ENCODE data around the gene HIF3A. TPM values are rescaled to one million over a fixed set of nuclear protein-coding genes. Genes with fewer than 3 reads are reported as not detected.

The HIF3A gene
- total RNA-seq, 2 experiments from 2014 or later = not detected

DNA sequence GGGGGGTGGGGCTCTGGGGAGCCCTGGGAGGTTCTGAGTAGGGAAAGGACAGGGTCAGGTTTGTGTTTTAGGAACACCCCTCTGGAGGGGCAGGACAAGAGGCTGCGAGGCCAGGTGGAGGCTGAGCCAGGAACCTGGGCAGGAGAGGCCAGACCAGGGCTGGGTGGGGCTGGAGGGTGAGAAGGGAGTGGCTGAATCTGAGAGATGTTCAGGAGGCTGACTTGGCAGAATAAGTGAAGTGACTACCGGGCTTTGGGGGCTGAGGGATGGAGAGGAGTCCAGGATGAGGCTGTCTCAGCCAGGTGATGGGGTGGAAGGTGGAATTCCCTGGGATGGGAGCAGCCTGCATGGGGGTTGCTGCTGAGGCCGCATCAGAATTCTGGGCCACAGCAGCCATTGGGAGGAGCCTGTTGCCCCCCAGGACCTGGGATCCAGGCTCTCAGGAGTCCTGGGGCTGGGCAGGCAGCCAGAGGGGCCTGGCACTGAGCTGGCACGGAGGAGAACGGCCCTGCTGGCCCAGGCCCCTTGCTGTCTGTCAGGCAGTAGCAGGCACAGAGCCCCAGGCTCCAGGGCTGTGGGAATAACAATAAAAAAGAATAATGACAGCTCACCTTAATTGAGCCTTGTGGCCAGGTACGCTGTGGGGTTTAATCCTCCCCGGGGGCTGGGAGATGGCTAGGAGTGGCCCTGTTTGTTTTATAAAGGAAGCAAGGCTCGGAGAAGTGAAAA, 53.4 kb downstream of the HIF3A start:
- Histone ChIP-seq H3K9me3 (ENCODE audit: control insufficient read depth in 1 of 2, insufficient read depth in 1 of 2, low read length in 2 of 2) (no peaks in the 10 kb centered on the region), H3K4me3 (ENCODE audit: low read length) (peak overlapping the region; percentile 34), H3K4me1 (ENCODE audit: insufficient read depth, low read length) (peaks cover 71% of the 10 kb centered on the region), H3K36me3 (ENCODE audit: insufficient read depth, low read length) (peaks cover 22% of the 10 kb centered on the region), H3K27me3 (ENCODE audit: control insufficient read depth in 1 of 2, insufficient read depth in 2 of 2, low read length in 2 of 2) (no peaks in the 10 kb centered on the region), H3K27ac (ENCODE audit: low read depth in 1 of 2, low read length in 2 of 2) (peak overlapping the region; percentile 62 to 80)
- Mint-ChIP-seq H3K36me3 (ENCODE audit: low read depth) (peaks cover 35% of the 10 kb centered on the region), H3K4me3 (peak overlapping the region; percentile 72), H3K27me3 (no peaks in the 10 kb centered on the region), H3K4me1 (ENCODE audit: low read depth) (peaks cover 61% of the 10 kb centered on the region), H3K9me3 (no peaks in the 10 kb centered on the region), H3K27ac (peak overlapping the region; percentile 91)
- ChIA-PET POLR2A (interaction anchor here (1.6 kb wide), 1 partner anchor 12 kb away, joined by 3 read pairs; no protein-coding TSS in a partner anchor), CTCF (no interaction called here)
- DNase-seq (peak in 2 of 14 experiments; percentile 12 to 14), ATAC-seq (ENCODE audit: poor library complexity) (no peak)
- TF ChIP-seq, protein P1, sequence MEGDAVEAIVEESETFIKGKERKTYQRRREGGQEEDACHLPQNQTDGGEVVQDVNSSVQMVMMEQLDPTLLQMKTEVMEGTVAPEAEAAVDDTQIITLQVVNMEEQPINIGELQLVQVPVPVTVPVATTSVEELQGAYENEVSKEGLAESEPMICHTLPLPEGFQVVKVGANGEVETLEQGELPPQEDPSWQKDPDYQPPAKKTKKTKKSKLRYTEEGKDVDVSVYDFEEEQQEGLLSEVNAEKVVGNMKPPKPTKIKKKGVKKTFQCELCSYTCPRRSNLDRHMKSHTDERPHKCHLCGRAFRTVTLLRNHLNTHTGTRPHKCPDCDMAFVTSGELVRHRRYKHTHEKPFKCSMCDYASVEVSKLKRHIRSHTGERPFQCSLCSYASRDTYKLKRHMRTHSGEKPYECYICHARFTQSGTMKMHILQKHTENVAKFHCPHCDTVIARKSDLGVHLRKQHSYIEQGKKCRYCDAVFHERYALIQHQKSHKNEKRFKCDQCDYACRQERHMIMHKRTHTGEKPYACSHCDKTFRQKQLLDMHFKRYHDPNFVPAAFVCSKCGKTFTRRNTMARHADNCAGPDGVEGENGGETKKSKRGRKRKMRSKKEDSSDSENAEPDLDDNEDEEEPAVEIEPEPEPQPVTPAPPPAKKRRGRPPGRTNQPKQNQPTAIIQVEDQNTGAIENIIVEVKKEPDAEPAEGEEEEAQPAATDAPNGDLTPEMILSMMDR (IDR thresholded peaks at IDR 0.05) = no peak
- intact Hi-C loops (cut with DNase I, micrococcal nuclease) = no loop called here

DNA sequence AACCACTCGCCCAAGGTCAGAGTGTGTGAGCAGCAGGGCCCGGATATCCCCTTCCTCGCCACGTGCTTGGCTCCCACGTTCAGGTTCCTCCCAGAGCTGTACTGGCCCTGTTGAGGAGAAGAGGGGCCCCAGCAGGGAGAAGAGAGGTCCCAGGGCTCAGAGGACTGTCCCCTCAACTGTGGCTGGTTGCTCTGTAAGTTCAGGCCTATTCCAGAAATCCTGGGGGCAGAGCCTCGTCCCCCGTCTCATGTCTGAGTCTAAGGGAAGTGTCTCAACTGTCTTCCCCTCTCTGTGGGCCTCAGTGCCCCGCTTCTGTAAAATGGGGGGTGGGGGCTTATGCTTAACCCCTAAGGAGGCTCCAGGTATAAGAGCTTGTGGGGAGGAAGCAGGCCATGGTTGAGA, 53.9 kb downstream of the HIF3A start:
- no peaks in the 10 kb centered on the region for H3K27me3 Mint-ChIP-seq
- ChIA-PET CTCF (no interaction called here), POLR2A (interaction anchor here (0.8 to 1.6 kb wide), 2 partner anchors 11 to 13 kb away, joined by 3 read pairs; no protein-coding TSS in a partner anchor)
- Histone ChIP-seq H3K4me1 (ENCODE audit: insufficient read depth, low read length) (peaks cover 72% of the 10 kb centered on the region), H3K4me3 (ENCODE audit: low read length) (peak overlapping the region; percentile 34), H3K9me3 (ENCODE audit: control insufficient read depth in 1 of 2, insufficient read depth in 1 of 2, low read length in 2 of 2) (no peaks in the 10 kb centered on the region), H3K27me3 (ENCODE audit: control insufficient read depth in 1 of 2, insufficient read depth in 2 of 2, low read length in 2 of 2) (no peaks in the 10 kb centered on the region), H3K36me3 (ENCODE audit: insufficient read depth, low read length) (peaks cover 26% of the 10 kb centered on the region), H3K27ac (ENCODE audit: low read depth in 1 of 2, low read length in 2 of 2) (peak overlapping the region; percentile 62 to 80)
- DNase-seq (peak in 6 of 14 experiments; percentile 5 to 64 (median 36)), ATAC-seq (ENCODE audit: poor library complexity) (no peak)
- intact Hi-C loops (cut with DNase I, micrococcal nuclease) = no loop called here
- peaks cover 66% of the 10 kb centered on the region for H3K4me1 Mint-ChIP-seq (ENCODE audit: low read depth)
- H3K36me3 Mint-ChIP-seq (ENCODE audit: low read depth) = peaks cover 40% of the 10 kb centered on the region
- peak overlapping the region; percentile 91 for H3K27ac Mint-ChIP-seq
- H3K4me3 Mint-ChIP-seq = peak overlapping the region; percentile 72
- TF ChIP-seq, protein P1 (IDR thresholded peaks at IDR 0.05) = no peak
- H3K9me3 Mint-ChIP-seq = no peaks in the 10 kb centered on the region

DNA sequence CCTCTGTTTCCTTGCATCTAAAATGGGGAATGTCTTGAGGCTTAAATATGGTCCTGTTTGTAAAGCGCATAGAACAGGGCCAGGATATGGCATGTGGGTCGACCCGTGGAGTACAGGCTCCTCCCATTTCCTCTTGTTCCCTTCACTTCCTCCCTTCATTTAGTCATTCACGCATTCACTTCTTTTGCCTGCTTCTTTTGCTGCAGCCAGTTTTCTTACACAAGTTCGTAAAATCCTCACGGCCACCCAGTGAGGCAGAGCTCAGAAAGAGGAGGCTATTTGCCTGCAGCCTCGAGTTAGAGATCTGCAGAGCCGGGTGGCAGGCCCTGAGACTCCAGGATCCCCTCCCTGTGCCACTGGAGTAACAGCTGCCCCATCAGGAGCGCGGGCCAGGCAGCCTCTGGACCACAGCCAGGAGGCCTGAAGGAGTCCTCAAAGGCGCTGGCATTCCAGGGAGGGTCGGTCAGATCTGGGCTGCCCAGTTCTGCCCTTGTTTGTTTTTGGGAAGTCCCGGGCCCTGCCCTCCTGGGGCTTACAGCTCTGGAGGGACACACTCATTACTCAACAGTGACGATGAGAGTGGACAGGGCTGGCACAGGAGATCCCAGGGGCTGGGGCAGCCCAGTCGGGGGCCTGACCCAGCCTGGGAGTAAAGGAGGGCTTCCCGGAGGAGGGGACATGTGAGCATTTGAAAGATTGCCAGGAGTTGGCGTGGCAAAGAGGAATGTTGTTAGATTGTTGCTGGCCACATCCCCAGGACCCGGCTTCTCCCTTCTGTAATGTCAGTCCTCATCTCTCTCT, 54.6 kb downstream of the HIF3A start:
- Mint-ChIP-seq H3K4me1 (ENCODE audit: low read depth) (peaks cover 63% of the 10 kb centered on the region), H3K9me3 (no peaks in the 10 kb centered on the region), H3K4me3 (peak overlapping the region; percentile 72), H3K36me3 (ENCODE audit: low read depth) (peaks cover 44% of the 10 kb centered on the region), H3K27me3 (no peaks in the 10 kb centered on the region), H3K27ac (peak overlapping the region; percentile 91)
- POLR2A ChIA-PET = interaction anchor here (0.8 to 1.6 kb wide), 2 partner anchors 11 to 13 kb away, joined by 3 read pairs; no protein-coding TSS in a partner anchor
- Histone ChIP-seq H3K9me3 (ENCODE audit: control insufficient read depth in 1 of 2, insufficient read depth in 1 of 2, low read length in 2 of 2) (no peaks in the 10 kb centered on the region), H3K36me3 (ENCODE audit: insufficient read depth, low read length) (peaks cover 33% of the 10 kb centered on the region), H3K27ac (ENCODE audit: low read depth in 1 of 2, low read length in 2 of 2) (peak overlapping the region; percentile 62 to 80), H3K4me1 (ENCODE audit: insufficient read depth, low read length) (peaks cover 70% of the 10 kb centered on the region), H3K27me3 (ENCODE audit: control insufficient read depth in 1 of 2, insufficient read depth in 2 of 2, low read length in 2 of 2) (no peaks in the 10 kb centered on the region), H3K4me3 (ENCODE audit: low read length) (peak overlapping the region; percentile 13)
- TF ChIP-seq, protein P1 (IDR thresholded peaks at IDR 0.05) = no peak
- peak; percentile 27 for ATAC-seq (ENCODE audit: poor library complexity)
- CTCF ChIA-PET = no interaction called here
- peak in 7 of 14 experiments; percentile 3 to 64 (median 45) for DNase-seq
- intact Hi-C loops (cut with DNase I, micrococcal nuclease) = no loop called here

Measured in CD4-positive, alpha-beta T cell (primary cell).